GM23338 (cell line): ENCODE results near the gene INSL6.

Experiments
- POLR2AphosphoS5 ChIP-seq: IDR thresholded peaks from 2 replicates; pipeline ENCODE4 v1.6.1; 2016; ENCODE audit warnings: antibody characterized with exemption, low read depth
- TF ChIP-seq, protein P1 (sequence below), 2 experiments: fragments of 200-600 bp in 1 of 2; sonication (generic) in 1 of 2; conservative IDR thresholded peaks; 2 replicates each; pipeline versions ENCODE4 v1.5.1 to v1.6.1; 2016 to 2017; ENCODE audit warnings: antibody characterized with exemption in 2 of 2, low read depth in 2 of 2, mild to moderate bottlenecking in 2 of 2, moderate library complexity in 1 of 2

DNA sequence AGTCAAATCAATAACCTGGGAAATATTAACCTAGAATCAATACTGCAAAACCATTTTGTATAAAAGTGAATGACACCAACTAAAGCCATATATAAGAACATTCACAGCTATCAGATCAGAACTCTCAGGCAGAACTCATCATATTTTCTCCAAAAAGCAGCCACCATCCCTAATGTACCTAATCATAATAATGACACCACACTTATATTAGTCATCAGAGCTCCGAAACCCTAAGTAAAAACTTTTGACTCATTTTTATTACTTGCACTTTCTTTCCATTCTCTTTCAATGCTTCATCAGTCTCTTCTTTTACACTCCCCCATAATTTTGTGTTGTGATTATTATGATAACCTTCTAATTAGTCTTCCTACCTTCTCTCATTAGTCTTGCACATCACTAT lies 45.3 kb downstream of the INSL6 start:
- TF ChIP-seq, protein P1, sequence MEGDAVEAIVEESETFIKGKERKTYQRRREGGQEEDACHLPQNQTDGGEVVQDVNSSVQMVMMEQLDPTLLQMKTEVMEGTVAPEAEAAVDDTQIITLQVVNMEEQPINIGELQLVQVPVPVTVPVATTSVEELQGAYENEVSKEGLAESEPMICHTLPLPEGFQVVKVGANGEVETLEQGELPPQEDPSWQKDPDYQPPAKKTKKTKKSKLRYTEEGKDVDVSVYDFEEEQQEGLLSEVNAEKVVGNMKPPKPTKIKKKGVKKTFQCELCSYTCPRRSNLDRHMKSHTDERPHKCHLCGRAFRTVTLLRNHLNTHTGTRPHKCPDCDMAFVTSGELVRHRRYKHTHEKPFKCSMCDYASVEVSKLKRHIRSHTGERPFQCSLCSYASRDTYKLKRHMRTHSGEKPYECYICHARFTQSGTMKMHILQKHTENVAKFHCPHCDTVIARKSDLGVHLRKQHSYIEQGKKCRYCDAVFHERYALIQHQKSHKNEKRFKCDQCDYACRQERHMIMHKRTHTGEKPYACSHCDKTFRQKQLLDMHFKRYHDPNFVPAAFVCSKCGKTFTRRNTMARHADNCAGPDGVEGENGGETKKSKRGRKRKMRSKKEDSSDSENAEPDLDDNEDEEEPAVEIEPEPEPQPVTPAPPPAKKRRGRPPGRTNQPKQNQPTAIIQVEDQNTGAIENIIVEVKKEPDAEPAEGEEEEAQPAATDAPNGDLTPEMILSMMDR (conservative IDR thresholded peaks at IDR 0.05; ENCODE audit: low read depth in 2 of 2), result no peak
- no peak for TF ChIP-seq POLR2AphosphoS5
